Pancreas (tissue), 10 donors: ENCODE results near the gene SLC51B. TPM values are rescaled to one million over a fixed set of nuclear protein-coding genes. Genes with fewer than 3 reads are reported as not detected.

Source experiments
- ATAC-seq, 4 donors: fragments of 200-7000 bp; cut with Tn5 transposase; one replicate each; pipeline versions ENCODE4 v1.8.0 to v1.9.1; 2020; ENCODE audit warnings: mild to moderate bottlenecking in 4 of 4, moderate library complexity in 4 of 4
- DNase-seq, 6 donors: peaks; one replicate each; pipeline ENCODE4 v3.0.0-alpha.2; 2020
- FAIRE-seq: peaks from 2 replicates; lab custom pipeline; 2012; peaks lifted over from hg19 to GRCh38; lab: Jason Lieb, UNC
- H3K27ac ChIP-seq, 4 donors: fragments of 200-600 bp; sonication (generic); 1 replicate in 3 of 4; 2 replicates in 1 of 4; pipeline versions ENCODE4 v1.5.0 to v1.8.0; 2020
- H3K27me3 ChIP-seq, 4 donors: fragments of 200-600 bp; one replicate each; pipeline ENCODE4 v1.8.0; 2021
- H3K36me3 ChIP-seq, 3 donors: fragments of 200-600 bp; sonication (generic) in 1 of 3; one replicate each; pipeline versions ENCODE4 v1.5.0 to v1.8.0; 2020 to 2021
- H3K4me1 ChIP-seq, 3 donors: fragments of 200-600 bp; one replicate each; pipeline ENCODE4 v1.8.0; 2021
- H3K4me3 ChIP-seq, 4 donors: fragments of 200-600 bp; sonication (generic) in 2 of 4; one replicate each; pipeline versions ENCODE4 v1.5.0 to v1.8.0; 2020 to 2021
- H3K9me3 ChIP-seq, 4 donors: fragments of 200-600 bp; one replicate each; pipeline ENCODE4 v1.8.0; 2021
- WGBS, 2 donors: extraction: QIAGEN DNeasy Blood & Tissue Kit; methylation state at CpG; one replicate each; pipeline ENCODE4 v1.1.7; 2013; 5-methylcytosine and 5-hydroxymethylcytosine counted together
- intact Hi-C, 3 donors: fragments of 100-400 bp; cut with DNase I; formaldehyde crosslinking; loops; one replicate each; pipeline versions ENCODE4 v1.11.1 to v1.14.2; 2022
- polyA plus RNA-seq, 2 donors: library from polyadenylated mRNA; stranded (reverse); fragments of 200-250 nt; gene quantifications; one replicate each; pipeline ENCODE4 v1.2.3, GENCODE V29; 2013
- total RNA-seq, 6 donors: library from RNA; stranded (reverse); fragmentation: NEBNext Ultra II Directional in 4 of 6; extraction: Animal tissue kit (Norgen Biotek cat#: 25700) in 4 of 6; gene quantifications; one replicate each; pipeline versions ENCODE4 v1.2.1 to v1.2.4, GENCODE V29; 2021 to 2023
- TF ChIP-seq, protein P1 (sequence below), 4 donors: fragments of 200-600 bp; sonication (generic) in 3 of 4; IDR thresholded peaks; one replicate each; pipeline versions ENCODE4 v1.5.0 to v1.8.0; 2021; ENCODE audit warnings: antibody characterized with exemption in 4 of 4
- donor health status: healthy with polysubstance abuse.
- donor health status: DM: no; HTN: no; CAD: no; lungs with moderate emphysema.
- donor health status: DM: no; HTN: no; CAD: no.
- donor health status: control.
- donor health status: control.
- donor health status: Bipolar disorder and iron deficiency.
- donor health status: DM: yes; HTN: yes; CAD: no.
- donor health status: DM: no; HTN: no; CAD: no.
- donor health status: DM: no; HTN: no; CAD: no.
- donor health status: DM: yes; HTN: yes; CAD: no.

SLC51B gene
- total and polyA plus RNA-seq, 8 donors = 0.26 to 1.1 (median 0.49) TPM; not detected in 5

GRCh38 chr15:65032801-65033537, 12.2 kb upstream of the SLC51B start:
- Histone ChIP-seq H3K4me3 (no peak overlapping the region), H3K27ac (no peak overlapping the region), H3K9me3 (no peaks in the 10 kb centered on the region), H3K27me3 (no peaks in the 10 kb centered on the region), H3K36me3 (no peaks in the 10 kb centered on the region), H3K4me1 (peaks cover 0 to 12% (median 5%) of the 10 kb centered on the region in 3 donors)
- WGBS, 2 donors = 19 to 21% methylated on average over 13 of the region's 13 CpGs
- TF ChIP-seq, protein P1, sequence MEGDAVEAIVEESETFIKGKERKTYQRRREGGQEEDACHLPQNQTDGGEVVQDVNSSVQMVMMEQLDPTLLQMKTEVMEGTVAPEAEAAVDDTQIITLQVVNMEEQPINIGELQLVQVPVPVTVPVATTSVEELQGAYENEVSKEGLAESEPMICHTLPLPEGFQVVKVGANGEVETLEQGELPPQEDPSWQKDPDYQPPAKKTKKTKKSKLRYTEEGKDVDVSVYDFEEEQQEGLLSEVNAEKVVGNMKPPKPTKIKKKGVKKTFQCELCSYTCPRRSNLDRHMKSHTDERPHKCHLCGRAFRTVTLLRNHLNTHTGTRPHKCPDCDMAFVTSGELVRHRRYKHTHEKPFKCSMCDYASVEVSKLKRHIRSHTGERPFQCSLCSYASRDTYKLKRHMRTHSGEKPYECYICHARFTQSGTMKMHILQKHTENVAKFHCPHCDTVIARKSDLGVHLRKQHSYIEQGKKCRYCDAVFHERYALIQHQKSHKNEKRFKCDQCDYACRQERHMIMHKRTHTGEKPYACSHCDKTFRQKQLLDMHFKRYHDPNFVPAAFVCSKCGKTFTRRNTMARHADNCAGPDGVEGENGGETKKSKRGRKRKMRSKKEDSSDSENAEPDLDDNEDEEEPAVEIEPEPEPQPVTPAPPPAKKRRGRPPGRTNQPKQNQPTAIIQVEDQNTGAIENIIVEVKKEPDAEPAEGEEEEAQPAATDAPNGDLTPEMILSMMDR (IDR thresholded peaks at IDR 0.05) = peak; percentile 33 to 49 (median 37)
- intact Hi-C loops = no loop called here
- ATAC-seq (peak; percentile 52 to 73 (median 68)), DNase-seq (peak in 5 of 6 donors; percentile 31 to 76 (median 53)), FAIRE-seq (no peak)

GRCh38 chr15:65033659-65034269, 11.4 kb upstream of the SLC51B start:
- WGBS, 2 donors = 8 to 12% methylated on average over 4 of the region's 4 CpGs
- TF ChIP-seq, protein P1 (IDR thresholded peaks at IDR 0.05) = no peak
- Histone ChIP-seq H3K9me3 (no peaks in the 10 kb centered on the region), H3K4me3 (no peak overlapping the region), H3K4me1 (peaks cover 0 to 4% (median 0%) of the 10 kb centered on the region in 3 donors), H3K27ac (no peak overlapping the region), H3K27me3 (no peaks in the 10 kb centered on the region), H3K36me3 (no peaks in the 10 kb centered on the region)
- ATAC-seq (peak in 2 of 4 donors; percentile 24 to 38), DNase-seq (no peak), FAIRE-seq (no peak)
- intact Hi-C loops = no loop called here

DNA sequence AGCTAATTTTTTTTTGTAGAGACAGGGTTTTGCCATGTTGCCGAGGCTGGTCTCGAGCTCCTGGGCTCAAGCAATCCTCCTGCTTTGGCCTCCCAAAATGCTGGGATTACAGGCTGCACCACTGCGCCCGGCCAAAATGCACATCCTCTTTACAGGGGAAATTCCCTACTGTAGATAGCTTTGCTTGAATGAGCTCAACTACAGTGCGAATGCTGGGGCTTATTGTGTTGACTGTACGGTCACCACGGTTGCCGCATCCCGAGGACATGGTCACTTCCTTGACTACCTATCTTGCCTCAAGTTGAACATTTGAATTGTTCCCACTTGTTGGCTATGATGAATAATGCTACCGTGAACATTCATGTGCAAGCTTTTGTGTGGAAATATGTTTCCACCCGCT, 10.5 kb upstream of the SLC51B start:
- WGBS, 2 donors = 83 to 89% methylated on average over 11 of the region's 11 CpGs

DNA sequence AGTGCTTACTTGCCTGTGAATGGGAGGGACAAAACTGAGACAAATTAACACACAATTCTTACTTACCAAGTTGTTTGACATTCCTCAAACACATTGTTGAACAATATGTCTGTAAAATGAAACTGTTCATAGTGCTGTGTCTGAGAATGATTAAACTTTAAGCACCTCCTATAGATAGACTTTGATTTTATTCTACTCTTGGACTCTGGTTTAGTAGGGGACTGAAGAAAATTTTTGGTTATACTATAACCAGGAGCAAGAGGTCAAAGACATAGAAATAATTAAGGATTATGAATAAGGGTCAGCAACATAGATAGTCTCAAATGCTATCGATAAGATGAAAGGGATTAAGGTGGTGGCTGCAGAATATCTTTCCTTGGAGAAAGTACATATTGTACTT, 7.9 kb upstream of the SLC51B start:
- H3K9me3 ChIP-seq = no peaks in the 10 kb centered on the region
- peaks cover 0 to 4% (median 0%) of the 10 kb centered on the region in 3 donors for H3K4me1 ChIP-seq
- 72 to 76% methylated on average over 1 of the region's 1 CpG for WGBS, 2 donors
- no peak overlapping the region for H3K27ac ChIP-seq
- ATAC-seq (no peak), DNase-seq (no peak), FAIRE-seq (no peak)
- no peaks in the 10 kb centered on the region for H3K36me3 ChIP-seq
- no peaks in the 10 kb centered on the region for H3K27me3 ChIP-seq
- intact Hi-C loops = no loop called here
- H3K4me3 ChIP-seq = no peak overlapping the region
- TF ChIP-seq, protein P1 (IDR thresholded peaks at IDR 0.05) = no peak

More for the DNA sequence above, 10.5 kb upstream of the SLC51B start:
- TF ChIP-seq, protein P1 (IDR thresholded peaks at IDR 0.05) = no peak
- Histone ChIP-seq H3K27ac (no peak overlapping the region), H3K36me3 (no peaks in the 10 kb centered on the region), H3K4me1 (peaks cover 0 to 4% (median 0%) of the 10 kb centered on the region in 3 donors), H3K9me3 (no peaks in the 10 kb centered on the region), H3K4me3 (no peak overlapping the region), H3K27me3 (no peaks in the 10 kb centered on the region)
- FAIRE-seq (no peak), ATAC-seq (no peak), DNase-seq (no peak)
- intact Hi-C loops = no loop called here
